Measurements from ENCODE around the gene GAS6.
"Not testable (repeated sequence)": the region's sequence is repeated elsewhere in the genome, so short reads cannot be mapped to it uniquely, and the experiment has no call there.

GAS6 gene

GRCh38 chr13:113863524-113864272 is at the start of gene GAS6:
TSS of gene GAS6 (minus strand) at chr13:113864076. CDS start at chr13:113863920, 156 bp downstream.
- DNase-seq: no peak

GRCh38 chr13:113913408-113913807 is 49.5 kb upstream of the GAS6 start:
- not testable (repeated sequence) for DNase-seq

- DNase-seq: no peak
These were observed 48.7 kb upstream of the GAS6 start for GRCh38 chr13:113912596-113912995.

- DNase-seq: no peak
These were observed 44.0 kb upstream of the GAS6 start for GRCh38 chr13:113907635-113908617.

- DNase-seq: no peak
These were observed 42.7 kb upstream of the GAS6 start for GRCh38 chr13:113906571-113906970.

GRCh38 chr13:113905942-113906341 is 42.1 kb upstream of the GAS6 start:
- no peak for DNase-seq

- DNase-seq: no peak
These were observed 41.1 kb upstream of the GAS6 start for GRCh38 chr13:113905018-113905417.

- DNase-seq: peak in 1 of 2 experiments; percentile 22
These were observed 40.5 kb upstream of the GAS6 start for GRCh38 chr13:113904411-113904810.

GRCh38 chr13:113903912-113904311 is 40.0 kb upstream of the GAS6 start:
- DNase-seq: no peak

- no peak for DNase-seq
These were observed 39.3 kb upstream of the GAS6 start for GRCh38 chr13:113902986-113903775.

- no peak for DNase-seq
These were observed 38.6 kb upstream of the GAS6 start for GRCh38 chr13:113902481-113902880.

GRCh38 chr13:113901642-113902041 is 37.8 kb upstream of the GAS6 start:
- DNase-seq: no peak

- DNase-seq: no peak
These were observed 37.4 kb upstream of the GAS6 start for GRCh38 chr13:113901231-113901630.

- DNase-seq: no peak
These were observed 36.8 kb upstream of the GAS6 start for GRCh38 chr13:113900646-113901045.

- DNase-seq: no peak
These were observed 34.5 kb upstream of the GAS6 start for GRCh38 chr13:113898391-113898790.

- DNase-seq: no peak
These were observed 34.1 kb upstream of the GAS6 start for GRCh38 chr13:113897966-113898365.

GRCh38 chr13:113897161-113897560 is 33.3 kb upstream of the GAS6 start:
- DNase-seq: no peak

GRCh38 chr13:113895436-113895835 is 31.6 kb upstream of the GAS6 start:
- DNase-seq: no peak

GRCh38 chr13:113890774-113891480 is 27.1 kb upstream of the GAS6 start:
- DNase-seq: no peak

- DNase-seq: no peak
These were observed 25.6 kb upstream of the GAS6 start for GRCh38 chr13:113889467-113889866.

GRCh38 chr13:113888701-113889330 is 24.9 kb upstream of the GAS6 start:
- DNase-seq: no peak

- no peak for DNase-seq
These were observed 23.9 kb upstream of the GAS6 start for GRCh38 chr13:113887700-113888201.

Data from AML-193 (cell line).